Amniotic epithelial cell (primary cell): ENCODE results near the gene SCLT1.

Source experiments
- DNase-seq: peaks from one replicate; pipeline ENCODE4 v3.0.0-alpha.2; 2010; ENCODE audit warnings: low read depth

The SCLT1 gene

DNA sequence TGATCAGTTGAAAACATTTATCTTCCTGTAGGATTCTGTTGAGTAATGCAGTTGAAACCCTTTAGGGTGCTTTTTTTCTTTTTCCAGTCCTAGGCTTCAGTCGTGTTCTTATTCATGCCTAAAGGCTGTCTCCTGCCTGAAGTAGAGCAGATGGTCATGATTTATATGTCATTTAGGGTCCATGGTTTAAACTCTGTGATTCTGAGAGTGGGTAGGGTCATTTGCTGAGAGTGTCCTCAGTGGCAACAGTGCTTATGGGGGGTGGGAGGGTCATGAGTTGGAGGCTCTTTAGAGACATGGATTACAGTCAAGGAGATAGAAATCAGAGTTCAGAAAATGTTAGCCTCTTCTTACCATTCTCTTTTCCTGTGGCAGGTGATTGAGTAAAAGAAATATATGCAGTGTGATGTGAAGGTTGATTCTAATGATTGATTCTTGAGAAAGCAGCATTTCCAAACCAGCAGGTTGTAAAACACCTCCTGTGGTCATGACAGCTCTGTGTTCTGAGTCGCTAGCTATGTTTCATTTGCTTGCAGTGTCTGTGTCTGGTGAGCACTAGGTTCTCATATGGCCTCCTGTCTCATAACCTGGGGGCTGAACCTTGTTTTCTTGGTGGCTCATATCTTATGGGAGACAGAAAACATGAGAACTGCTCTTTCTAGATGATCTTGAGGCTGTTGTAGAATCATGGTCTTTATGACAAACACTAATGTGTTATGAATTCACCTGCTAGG lies 223.4 kb downstream of the SCLT1 start:
- DNase-seq = peak; percentile 50

DNA sequence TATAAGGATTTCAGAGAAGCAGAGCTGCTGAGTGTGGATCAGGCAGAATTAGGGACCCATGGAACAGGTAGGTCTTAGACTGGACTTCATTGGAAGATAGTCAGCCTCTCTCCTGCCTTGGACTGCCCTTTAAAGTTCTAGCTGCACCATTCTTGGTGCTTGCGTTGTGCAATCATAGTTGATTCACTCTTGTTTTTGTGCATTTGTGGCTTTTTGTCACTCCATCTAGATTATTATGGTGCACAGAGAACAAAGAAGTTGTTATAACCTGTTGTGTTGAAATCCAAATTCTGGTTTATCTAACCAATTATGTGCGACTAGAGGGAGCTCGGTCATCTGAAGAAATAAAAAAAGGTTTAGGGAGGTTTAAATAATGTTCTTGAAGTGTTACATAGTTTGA lies 224.6 kb downstream of the SCLT1 start:
- peak; percentile 92 for DNase-seq

DNA sequence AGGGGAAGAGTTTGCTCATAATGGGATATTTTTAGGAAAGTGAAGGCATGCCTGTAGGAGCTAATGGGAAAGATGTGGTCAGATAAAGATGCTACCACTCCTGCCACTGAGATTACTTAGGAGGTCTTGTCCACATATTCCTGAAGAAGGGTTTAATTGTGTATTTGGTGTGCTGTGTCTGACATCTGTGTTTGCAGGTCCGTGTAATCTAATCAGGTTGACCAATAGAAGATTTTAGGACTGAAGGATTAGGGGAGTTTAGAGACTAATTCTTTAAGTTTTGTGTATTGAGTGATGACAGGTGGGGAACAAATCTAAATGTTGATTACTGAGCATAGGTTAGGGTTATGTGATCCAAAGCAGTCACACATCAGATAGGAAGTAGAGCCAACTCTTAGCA lies 226.6 kb downstream of the SCLT1 start:
- no peak for DNase-seq

DNA sequence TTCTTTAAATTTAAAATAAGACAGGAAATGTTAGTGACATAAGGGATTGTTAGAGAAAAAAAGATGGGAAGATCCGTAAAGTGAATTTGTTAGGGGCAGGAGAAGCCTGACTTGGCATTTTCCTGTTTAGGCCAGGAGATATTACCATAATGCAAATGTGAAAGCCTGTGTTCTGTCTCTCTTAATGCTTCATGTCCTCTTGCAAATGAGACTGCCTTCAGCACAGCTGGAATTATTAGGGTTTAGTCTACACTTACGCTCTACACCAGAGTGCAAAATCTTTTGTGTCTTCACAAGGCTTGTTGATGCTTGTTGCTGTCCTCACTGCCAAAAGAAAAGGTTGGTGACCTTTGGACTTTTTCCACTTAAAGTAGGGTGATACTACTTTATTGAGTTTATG lies 227.1 kb downstream of the SCLT1 start:
- no peak for DNase-seq

DNA sequence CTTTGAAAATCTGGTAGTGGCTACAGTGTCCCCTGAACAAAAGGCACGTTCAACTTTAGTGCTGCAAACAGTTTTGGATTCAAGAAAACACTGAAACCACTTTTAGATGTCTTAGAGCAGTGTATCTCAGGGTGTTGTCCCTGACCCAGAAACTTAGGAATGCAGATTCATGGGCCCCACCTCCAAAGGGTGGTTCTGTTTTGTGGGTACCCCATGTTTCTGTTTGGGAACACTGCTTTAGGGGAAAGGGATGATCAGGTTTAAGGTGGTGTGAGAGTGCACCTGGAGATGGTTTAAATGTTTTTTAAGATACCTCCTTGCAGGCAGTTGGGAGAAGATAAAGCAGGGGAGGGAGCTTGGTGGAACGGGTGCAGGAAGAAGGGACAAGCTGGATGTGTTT lies 228.2 kb downstream of the SCLT1 start:
- DNase-seq = no peak

DNA sequence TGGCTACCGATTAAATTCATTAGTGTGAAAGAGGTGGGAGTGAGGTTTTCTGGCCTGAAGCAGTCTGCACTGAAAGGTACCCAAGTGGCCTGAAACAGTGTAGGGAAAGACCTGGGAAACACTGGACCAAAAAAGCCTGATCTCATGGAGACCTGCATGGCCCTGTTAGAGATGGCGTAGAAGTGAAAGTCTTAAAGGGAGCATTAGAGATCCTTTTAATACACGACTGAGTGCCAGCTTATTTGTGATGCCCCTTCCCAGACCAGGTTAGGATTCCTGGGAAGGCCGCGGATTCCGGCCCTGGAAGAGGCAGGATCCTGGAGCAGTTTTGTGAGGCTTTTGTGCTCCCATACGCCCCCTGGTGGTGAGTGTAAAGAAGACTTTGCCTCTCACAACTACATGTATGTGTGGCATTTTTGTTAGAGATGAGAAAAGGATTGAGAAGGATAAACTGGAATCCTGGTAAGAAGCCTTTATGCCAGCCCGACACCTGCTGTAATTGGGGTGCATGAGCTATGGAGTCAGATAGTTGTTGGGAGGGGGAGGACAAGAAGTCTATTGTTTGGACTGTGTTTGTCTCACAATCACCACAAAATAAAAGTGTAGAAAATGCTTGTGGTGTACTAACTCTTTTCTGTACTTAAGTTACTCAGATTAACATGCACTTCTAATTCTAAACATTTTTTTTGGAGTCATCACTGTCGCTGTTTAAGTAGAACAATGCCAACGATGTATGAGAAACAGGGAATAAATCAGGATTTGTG lies 229.8 kb downstream of the SCLT1 start:
- DNase-seq = peak; percentile 69

DNA sequence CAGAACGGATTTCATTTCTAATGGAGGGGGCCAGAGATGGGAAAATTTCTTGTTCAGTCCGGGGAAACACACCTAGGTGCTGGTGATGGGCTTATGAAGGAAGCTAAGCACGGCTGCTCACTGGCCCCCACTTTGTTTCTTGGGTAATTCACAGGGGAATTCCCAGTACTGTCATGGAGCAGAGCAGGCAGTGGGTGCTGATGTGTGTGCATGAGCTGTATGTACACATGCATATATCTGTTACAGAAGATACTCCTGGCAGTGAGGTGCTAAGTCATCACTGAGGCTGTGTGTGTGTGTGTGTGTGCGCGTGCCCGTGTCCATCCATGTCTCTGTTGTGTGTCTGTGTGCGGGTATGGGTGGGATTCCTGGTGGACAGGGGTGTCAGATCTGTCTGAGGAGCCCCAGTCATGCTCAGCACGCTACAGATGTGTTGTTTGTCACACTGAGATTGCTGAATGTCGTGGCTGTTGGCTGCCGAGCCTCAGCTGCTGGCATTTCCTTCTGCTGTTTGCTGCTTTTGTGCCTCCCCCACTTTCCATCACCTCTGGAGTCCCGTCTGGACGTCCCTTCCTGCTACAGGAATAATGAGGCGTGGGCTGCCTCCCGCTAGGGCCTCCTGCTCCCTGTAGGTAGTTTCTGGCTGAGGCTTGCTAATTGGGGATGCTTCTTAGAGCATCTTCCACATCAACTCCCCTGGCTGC lies 230.6 kb downstream of the SCLT1 start:
- no peak for DNase-seq

DNA sequence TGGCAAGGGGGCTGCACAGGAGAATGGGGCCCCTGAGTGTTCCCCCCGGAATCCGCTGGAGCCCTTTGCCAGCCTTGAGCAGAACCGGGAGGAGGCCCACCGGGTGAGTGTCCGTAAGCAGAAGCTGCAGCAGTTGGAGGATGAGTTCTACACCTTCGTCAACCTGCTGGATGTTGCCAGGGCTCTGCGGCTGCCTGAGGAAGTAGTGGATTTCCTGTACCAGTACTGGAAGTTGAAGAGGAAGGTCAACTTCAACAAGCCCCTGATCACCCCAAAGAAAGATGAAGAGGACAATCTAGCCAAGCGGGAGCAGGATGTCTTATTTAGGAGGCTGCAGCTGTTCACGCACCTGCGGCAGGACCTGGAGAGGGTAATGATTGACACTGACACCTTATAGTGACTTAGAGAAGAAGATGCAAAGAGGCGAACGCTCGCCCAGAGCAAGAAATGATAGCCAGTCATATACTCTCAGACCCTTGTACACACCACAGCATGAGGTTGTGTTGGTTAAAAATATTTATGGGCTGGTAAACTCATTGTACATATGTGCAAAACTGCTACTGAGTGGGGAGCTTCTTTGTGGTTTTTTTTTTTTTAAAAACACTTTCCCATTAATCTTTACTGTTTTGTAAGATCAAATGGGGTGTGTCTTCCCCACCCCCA lies 231.4 kb downstream of the SCLT1 start:
- no peak for DNase-seq

DNA sequence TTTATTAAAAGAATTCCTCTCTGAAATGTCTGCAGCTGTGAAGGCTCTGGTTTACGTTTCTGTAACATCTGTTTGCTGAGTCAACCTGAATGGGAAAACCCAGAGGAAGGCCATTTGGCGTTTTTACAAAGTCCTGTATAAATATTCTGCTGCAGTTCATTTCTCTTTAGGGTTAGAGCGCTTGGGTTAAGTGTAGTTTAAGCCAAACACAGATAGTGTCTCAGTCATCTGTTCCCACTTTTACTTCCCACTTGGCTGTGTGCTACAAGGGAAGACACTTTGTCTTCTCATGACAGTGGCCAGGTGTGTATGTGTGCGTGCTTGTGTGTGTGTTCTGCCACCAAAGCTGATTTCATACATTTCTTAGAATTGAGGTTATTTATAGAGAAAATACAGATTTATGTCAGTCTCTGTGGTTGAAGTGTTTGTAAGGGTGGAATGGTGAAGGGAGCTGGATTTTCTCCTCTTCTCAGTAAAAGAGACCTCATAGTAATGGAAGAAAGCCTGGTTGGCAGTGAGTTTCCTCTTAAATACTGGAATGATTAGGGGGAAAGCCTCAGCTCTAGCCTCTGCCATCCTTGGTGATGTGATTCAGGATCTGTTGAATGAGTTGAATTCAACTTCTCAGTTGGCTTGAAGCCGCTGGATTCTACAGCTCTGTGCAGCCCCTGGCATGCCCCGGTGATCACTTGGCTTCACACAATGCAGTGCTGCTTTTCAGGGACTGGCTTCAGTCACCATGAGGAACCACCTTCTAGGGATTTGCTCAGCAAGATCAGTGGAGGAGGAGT lies 233.3 kb downstream of the SCLT1 start:
- peak; percentile 64 for DNase-seq

DNA sequence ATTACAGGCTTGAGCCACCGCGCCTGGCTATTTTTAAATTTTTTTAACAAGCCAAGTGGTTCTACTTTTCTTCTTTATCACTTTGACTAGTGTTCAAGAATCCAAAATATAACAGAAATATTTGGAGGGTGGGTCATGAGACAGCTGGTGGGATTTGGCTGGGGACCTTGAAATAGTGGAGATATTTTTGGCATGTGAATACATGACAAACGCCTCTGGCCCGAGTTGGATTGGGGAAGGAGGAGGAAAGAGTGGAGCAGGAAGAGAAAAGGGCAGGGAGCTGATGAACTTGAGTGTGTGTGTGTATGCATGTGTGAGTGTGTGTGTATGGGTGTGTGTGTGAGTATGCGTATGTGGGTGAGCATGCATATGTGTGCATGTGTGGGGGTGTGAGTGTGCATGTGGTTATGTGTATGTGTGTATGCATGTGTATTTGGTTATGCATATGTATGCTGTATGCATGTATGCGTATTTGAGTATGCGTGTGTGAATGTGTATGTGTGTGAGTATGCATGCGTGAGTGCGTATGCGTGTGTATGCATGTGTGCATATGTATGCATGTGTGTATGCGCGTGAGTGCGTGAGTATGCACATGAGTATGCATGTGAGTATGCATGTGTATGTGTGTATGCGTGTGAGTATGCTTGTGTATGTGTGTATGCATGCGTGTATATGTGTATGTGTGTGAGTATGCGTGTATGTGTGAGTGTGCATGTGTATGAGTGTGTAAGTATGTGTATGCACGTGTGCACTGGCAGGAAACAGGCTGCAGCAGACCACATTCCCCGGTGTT lies 234.3 kb downstream of the SCLT1 start:
- DNase-seq = no peak

DNA sequence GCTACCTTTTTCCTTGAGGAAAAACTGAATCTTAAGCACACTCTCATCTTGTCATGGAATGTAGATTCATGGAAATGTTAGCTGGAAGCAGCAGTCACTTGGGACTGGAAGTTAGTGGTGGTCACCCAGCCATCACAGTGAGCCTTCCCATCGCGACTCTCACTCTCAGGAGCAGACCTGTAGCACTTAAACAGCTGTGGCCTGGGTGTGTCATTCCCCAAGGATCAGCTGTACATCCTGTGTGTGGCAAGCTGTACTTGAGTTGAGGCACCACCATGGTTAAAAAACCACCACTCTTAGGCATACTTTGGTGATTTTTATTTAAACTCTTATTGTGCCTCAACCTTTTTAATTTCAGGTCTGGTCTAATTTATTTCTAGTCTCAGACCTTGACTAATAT lies 237.1 kb downstream of the SCLT1 start:
- no peak for DNase-seq

DNA sequence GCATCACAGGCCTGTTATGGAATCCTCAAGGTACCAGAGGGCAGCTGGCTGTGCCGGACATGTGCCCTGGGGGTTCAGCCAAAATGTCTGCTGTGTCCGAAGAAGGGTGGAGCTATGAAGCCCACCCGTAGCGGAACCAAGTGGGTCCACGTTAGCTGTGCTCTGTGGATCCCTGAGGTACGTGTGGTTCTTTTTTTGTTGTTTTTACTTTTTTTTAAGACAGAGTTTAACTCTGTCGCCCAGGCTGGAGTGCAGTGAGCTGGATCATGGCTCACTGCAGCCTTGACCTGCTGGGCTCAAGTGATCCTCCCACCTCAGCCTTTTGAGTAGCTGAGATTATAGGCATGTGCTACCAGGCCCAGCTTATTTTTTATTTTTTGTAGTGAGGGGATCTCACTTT lies 237.7 kb downstream of the SCLT1 start:
- DNase-seq = no peak

DNA sequence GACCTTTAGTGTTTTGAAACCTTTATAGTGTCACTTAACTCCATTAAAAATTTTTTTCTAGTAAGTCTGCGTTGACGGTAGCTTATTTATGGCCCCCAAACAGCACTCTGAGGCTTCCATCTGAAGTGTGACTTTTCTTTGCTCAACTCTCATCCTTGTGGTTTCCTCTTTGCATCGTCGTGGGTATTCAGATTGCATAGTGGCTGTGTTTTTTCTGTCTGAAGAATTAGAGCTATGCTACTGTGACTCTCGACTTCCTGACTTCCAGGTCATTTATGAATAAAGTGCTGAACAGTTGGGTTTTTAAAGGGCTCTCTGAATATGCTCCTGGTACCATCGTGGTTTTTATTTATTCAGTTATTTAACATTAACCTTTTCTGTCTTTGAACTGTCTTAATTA lies 238.9 kb downstream of the SCLT1 start:
- peak; percentile 66 for DNase-seq

DNA sequence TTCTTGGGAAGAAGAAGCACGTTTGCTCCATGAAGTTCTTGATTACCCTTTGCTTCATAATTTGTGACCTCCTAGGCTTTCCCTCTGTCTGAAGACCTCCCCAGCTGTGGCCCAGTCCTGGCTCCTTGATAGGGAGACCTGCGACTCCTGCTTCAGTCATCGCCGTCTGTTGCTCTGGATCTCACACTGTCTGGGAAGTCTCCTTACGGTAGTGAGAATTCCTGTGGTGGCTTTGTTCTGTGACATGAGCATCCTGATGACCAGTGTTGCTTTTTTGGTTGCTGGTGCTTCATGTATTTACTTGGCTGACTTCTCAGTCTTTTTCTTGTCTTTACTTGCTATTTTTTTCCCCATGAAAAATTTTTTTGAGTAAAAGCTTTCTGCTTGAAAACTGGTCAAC lies 239.6 kb downstream of the SCLT1 start:
- DNase-seq = no peak

DNA sequence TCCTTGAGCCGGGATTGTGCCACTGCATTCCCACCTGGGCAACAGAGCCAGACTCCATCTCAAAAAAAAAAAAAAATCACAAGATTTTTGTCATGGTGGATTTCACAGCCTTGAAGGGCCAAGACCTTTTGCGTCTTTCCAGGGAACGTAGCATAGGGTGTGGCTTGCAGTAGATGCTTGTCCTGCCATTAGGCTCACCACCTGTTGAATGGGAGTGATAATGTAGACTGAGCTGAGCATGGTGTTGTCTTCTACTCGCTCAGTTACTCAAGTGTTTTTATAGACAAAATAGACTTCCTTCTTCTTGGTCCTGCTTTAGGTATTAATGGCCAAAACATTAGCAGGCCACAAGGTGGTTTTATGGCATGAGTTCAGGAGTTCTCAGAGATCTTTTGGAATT lies 243.1 kb downstream of the SCLT1 start:
- no peak for DNase-seq

DNA sequence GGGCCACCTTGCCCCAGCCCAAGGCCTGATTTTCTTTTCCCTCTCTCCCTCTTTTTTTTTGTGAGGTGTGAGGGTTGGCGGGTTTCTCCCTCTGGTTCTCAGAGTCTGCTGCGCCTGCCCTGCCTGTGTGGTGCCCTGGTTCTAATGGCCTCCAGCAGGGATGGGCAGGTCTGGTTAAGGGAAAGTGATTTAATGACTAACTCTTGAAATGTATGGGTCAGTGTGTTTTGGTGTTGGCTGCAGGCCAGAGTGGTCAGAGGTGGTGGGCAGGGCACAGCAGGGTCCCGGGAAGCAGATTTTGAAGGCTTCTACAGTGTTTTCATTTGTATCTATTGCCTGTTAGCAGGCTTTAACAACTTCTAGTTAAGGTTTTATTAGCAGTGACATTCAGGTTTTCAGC lies 244.9 kb downstream of the SCLT1 start:
- DNase-seq = no peak

DNA sequence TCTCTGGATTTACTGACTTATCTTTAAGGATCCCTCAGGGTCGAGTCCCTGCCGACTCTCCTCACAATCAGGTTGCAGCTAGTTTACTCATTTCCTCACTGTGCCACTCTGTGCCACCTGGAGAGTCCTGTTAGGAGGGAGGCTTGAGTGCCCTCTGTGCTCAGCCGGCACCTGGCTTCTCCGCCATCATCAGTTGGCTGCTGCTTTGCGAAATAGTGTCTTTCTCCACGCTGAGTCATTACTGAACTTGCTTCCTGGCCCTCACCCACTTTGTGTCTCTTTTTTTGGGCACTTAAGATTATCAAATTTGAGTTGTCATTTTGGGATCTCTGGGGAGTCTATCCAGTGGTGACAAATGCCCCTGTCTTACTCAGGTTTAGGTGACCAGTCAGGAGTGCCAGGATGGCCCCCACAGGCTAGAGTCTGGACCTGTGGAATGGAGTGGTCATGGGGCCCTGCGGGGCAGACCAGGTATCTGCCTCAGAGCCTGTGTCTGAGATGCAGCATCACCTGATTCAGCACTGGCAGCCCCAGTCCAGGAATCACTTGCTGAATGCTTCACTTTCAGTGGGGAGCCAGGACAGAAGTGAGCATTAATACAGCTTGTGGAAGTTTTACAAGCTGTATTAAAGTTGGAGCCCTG lies 246.1 kb downstream of the SCLT1 start:
- peak; percentile 39 for DNase-seq

DNA sequence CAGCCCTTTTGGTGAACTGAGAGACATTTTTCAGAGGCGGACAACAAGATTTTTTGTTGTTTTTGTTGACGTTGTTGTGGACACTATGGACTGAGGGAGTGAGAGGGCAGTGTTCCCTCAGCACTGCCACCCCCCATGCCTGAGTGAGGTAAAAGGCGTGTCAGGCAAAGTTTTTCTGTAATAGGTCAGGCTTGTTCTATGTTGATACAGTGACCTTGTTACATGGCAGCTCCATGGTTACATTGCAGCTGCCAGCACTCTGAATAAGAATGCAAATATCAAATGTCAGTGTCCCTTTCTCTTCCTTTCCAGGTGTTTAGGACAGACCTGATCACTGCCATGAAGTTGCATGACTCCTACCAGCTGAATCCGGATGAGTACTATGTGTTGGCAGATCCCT lies 247.3 kb downstream of the SCLT1 start:
- no peak for DNase-seq

DNA sequence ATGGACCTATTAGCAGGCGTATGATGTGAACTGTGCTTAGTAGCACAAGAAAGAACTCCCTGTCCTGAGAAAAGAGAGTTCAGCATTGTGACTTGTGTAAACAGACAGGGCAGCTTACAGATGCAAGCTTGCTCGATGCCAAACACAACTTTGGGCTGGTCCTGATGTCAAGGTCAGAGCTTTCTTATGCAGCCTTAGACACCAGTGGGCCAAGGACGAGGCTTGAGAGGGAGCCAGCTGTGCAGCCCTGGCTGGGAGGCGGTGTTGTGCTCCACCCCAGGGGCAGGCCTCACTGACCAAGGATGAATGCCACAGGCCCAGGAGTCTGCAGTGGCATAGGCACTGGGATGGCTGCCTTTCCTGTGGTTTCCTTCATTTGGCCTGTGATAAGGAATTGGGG lies 248.4 kb downstream of the SCLT1 start:
- no peak for DNase-seq

DNA sequence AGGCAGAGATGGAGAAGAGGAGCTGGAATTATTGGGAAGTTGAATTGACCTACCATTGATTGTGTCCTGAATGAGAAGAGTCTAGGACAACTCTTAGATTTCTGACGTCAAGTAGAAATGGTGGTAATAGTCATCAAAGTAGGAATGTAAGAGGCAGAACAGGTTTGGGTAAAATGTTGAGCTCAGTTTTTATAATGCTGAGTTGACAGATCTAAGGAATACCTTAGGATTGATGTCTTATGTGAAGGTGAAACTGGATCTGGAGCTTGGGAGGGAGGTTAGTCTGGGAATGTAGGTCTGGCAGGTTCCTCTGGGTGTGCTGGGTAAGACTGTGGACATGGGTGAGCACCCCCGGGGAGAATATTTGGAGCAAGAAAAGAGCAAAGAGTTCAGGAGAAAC lies 251.9 kb downstream of the SCLT1 start:
- no peak for DNase-seq
